GM23338 (cell line): Measurements from ENCODE around the gene CYP11A1.

Source experiments
- EZH2phosphoT487 ChIP-seq: fragments of 200-600 bp; sonication (generic); IDR thresholded peaks from one replicate; pipeline ENCODE4 v1.8.1; 2018; ENCODE audit warnings: antibody characterized with exemption; ENCODE audit not compliant: unreplicated experiment
- NANOG ChIP-seq: IDR thresholded peaks from 2 replicates; pipeline ENCODE4 v1.6.1; 2016; ENCODE audit warnings: antibody characterized with exemption, borderline replicate concordance
- REST ChIP-seq: IDR thresholded peaks from one replicate; pipeline ENCODE4 v1.6.1; 2018; ENCODE audit warnings: antibody characterized with exemption; ENCODE audit not compliant: unreplicated experiment
- TF ChIP-seq, protein P1 (sequence below), 2 experiments: fragments of 200-600 bp in 1 of 2; sonication (generic) in 1 of 2; conservative IDR thresholded peaks; 2 replicates each; pipeline versions ENCODE4 v1.5.1 to v1.6.1; 2016 to 2017; ENCODE audit warnings: antibody characterized with exemption in 2 of 2, low read depth in 2 of 2, mild to moderate bottlenecking in 2 of 2, moderate library complexity in 1 of 2
- TF ChIP-seq, protein P2 (sequence below): IDR thresholded peaks from 2 replicates; pipeline ENCODE4 v1.6.1; 2016; ENCODE audit warnings: antibody characterized with exemption

- TF ChIP-seq, protein P1, sequence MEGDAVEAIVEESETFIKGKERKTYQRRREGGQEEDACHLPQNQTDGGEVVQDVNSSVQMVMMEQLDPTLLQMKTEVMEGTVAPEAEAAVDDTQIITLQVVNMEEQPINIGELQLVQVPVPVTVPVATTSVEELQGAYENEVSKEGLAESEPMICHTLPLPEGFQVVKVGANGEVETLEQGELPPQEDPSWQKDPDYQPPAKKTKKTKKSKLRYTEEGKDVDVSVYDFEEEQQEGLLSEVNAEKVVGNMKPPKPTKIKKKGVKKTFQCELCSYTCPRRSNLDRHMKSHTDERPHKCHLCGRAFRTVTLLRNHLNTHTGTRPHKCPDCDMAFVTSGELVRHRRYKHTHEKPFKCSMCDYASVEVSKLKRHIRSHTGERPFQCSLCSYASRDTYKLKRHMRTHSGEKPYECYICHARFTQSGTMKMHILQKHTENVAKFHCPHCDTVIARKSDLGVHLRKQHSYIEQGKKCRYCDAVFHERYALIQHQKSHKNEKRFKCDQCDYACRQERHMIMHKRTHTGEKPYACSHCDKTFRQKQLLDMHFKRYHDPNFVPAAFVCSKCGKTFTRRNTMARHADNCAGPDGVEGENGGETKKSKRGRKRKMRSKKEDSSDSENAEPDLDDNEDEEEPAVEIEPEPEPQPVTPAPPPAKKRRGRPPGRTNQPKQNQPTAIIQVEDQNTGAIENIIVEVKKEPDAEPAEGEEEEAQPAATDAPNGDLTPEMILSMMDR (conservative IDR thresholded peaks at IDR 0.05; ENCODE audit: low read depth in 2 of 2): no peak
- TF ChIP-seq REST: no peak
- TF ChIP-seq NANOG: no peak
- no peak for TF ChIP-seq EZH2phosphoT487
- TF ChIP-seq, protein P2, sequence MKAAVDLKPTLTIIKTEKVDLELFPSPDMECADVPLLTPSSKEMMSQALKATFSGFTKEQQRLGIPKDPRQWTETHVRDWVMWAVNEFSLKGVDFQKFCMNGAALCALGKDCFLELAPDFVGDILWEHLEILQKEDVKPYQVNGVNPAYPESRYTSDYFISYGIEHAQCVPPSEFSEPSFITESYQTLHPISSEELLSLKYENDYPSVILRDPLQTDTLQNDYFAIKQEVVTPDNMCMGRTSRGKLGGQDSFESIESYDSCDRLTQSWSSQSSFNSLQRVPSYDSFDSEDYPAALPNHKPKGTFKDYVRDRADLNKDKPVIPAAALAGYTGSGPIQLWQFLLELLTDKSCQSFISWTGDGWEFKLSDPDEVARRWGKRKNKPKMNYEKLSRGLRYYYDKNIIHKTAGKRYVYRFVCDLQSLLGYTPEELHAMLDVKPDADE: no peak
Observed at GRCh38 chr15:74388363-74388951, 21.0 kb upstream of the CYP11A1 start.
